ENCODE data around the gene ASTN2. TPM values are rescaled to one million over a fixed set of nuclear protein-coding genes. Genes with fewer than 3 reads are reported as not detected.
"Not testable (repeated sequence)": the region's sequence is repeated elsewhere in the genome, so short reads cannot be mapped to it uniquely, and the experiment has no call there.

Gene ASTN2
- total RNA-seq, 4 donors from 2014 or later = 4.0 to 7.0 (median 4.9) TPM

DNA sequence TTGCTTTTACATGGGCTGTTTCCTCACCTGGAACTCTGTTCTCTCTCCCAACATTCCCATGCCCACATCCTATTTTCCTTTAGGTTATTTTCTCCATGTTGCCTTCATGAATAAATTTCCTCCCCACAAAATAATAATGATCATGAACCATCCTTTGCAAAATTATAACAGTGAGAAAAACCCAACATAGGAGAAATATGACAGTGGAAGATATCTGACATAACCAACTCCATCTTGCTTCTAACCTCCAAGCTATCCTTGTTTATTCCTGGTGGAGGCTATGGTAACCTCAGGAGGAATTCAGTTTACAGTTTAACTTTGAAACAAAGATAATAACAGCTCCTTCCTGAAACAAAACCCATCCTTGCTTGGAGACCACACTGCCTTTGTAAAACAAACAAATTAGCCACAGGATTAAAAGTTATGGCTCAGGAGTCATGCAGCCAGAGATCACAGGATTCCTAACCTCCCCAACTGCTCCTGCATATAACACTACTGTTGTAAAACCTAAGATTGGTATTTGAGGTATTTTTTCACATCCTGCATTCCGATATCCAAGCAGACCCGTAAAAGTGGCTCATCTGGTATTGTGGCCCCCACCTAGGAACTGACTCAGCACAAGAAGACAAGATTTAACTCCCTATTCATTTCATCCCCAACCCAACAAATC is 515.4 kb downstream of the ASTN2 start:
- Histone ChIP-seq H3K27me3 (peaks cover 6% of the 10 kb centered on the region), H3K27ac (no peak overlapping the region), H3K4me1 (no peaks in the 10 kb centered on the region), H3K9me3 (peaks cover 0 to 14% (median 0%) of the 10 kb centered on the region in 3 donors), H3K4me3 (no peak overlapping the region), H3K36me3 (no peaks in the 10 kb centered on the region)
- no peak for ATAC-seq
- whole genome bisulfite sequencing, 2 donors (ENCODE audit: low coverage in 1 of 2) = 53 to 67% methylated on average over 2 of the region's 2 CpGs
- TF ChIP-seq POLR2AphosphoS5 (IDR thresholded peaks at IDR 0.05) (no peak), CTCF (IDR thresholded peaks at IDR 0.05) (no peak), EP300 (IDR thresholded peaks at IDR 0.05) (no peak), POLR2A (IDR thresholded peaks at IDR 0.05) (no peak)

GRCh38 chr9:116898131-116898530 is 516.7 kb downstream of the ASTN2 start:
- not testable (repeated sequence) for ATAC-seq, H3K36me3 ChIP-seq, H3K27ac ChIP-seq, H3K4me1 ChIP-seq, H3K27me3 ChIP-seq, H3K4me3 ChIP-seq
- H3K9me3 ChIP-seq = peaks cover 0 to 14% (median 0%) of the 10 kb centered on the region in 3 donors
- 75 to 97% methylated on average over 4 to 5 of the region's 5 CpGs for WGBS, 2 donors (ENCODE audit: low coverage in 1 of 2)

GRCh38 chr9:116897201-116897600 is 517.7 kb downstream of the ASTN2 start:
- Histone ChIP-seq H3K27ac (no peak overlapping the region), H3K4me3 (no peak overlapping the region), H3K27me3 (peaks cover 6% of the 10 kb centered on the region), H3K4me1 (no peaks in the 10 kb centered on the region), H3K36me3 (no peaks in the 10 kb centered on the region), H3K9me3 (peaks cover 0 to 14% (median 0%) of the 10 kb centered on the region in 3 donors)
- whole genome bisulfite sequencing, 2 donors (ENCODE audit: low coverage in 1 of 2) = 41 to 64% methylated on average over 4 of the region's 4 CpGs
- ATAC-seq = no peak
- no peak for TF ChIP-seq POLR2AphosphoS5 (IDR thresholded peaks at IDR 0.05)
- TF ChIP-seq EP300 (IDR thresholded peaks at IDR 0.05) = no peak
- TF ChIP-seq POLR2A (IDR thresholded peaks at IDR 0.05) = no peak
- no peak for TF ChIP-seq CTCF (IDR thresholded peaks at IDR 0.05)

GRCh38 chr9:116895961-116896360 is 518.9 kb downstream of the ASTN2 start:
- no peak for ATAC-seq
- H3K27me3 ChIP-seq = peaks cover 6% of the 10 kb centered on the region
- no peak for TF ChIP-seq EP300 (IDR thresholded peaks at IDR 0.05)

GRCh38 chr9:116891424-116891823 is 523.4 kb downstream of the ASTN2 start:
- no peak for TF ChIP-seq EP300 (IDR thresholded peaks at IDR 0.05)
- TF ChIP-seq POLR2AphosphoS5 (IDR thresholded peaks at IDR 0.05) = no peak
- TF ChIP-seq CTCF (IDR thresholded peaks at IDR 0.05) = no peak
- no peak for TF ChIP-seq POLR2A (IDR thresholded peaks at IDR 0.05)
- WGBS, 2 donors (ENCODE audit: low coverage in 1 of 2) = 39 to 51% methylated on average over 3 of the region's 3 CpGs
- no peaks in the 10 kb centered on the region for H3K9me3 ChIP-seq
- H3K4me3 ChIP-seq = no peak overlapping the region
- no peaks in the 10 kb centered on the region for H3K4me1 ChIP-seq
- peaks cover 6% of the 10 kb centered on the region for H3K27me3 ChIP-seq
- ATAC-seq = no peak
- H3K27ac ChIP-seq = no peak overlapping the region
- no peaks in the 10 kb centered on the region for H3K36me3 ChIP-seq

More at GRCh38 chr9:116895961-116896360, 518.9 kb downstream of the ASTN2 start:
- Histone ChIP-seq H3K36me3 (no peaks in the 10 kb centered on the region), H3K27ac (no peak overlapping the region), H3K4me3 (no peak overlapping the region), H3K9me3 (peaks cover 0 to 14% (median 0%) of the 10 kb centered on the region in 3 donors), H3K4me1 (no peaks in the 10 kb centered on the region)

GRCh38 chr9:116888476-116888875 is 526.4 kb downstream of the ASTN2 start:
- H3K4me1 ChIP-seq = not testable (repeated sequence)

More at GRCh38 chr9:116888476-116888875, 526.4 kb downstream of the ASTN2 start:
- H3K36me3 ChIP-seq, H3K4me3 ChIP-seq, H3K27ac ChIP-seq, H3K27me3 ChIP-seq, ATAC-seq, H3K9me3 ChIP-seq: not testable (repeated sequence)
- 81 to 90% methylated on average over 2 to 4 of the region's 4 CpGs for WGBS, 2 donors (ENCODE audit: low coverage in 1 of 2)
